CD4-positive, alpha-beta T cell (primary cell): ENCODE measurements around the gene RETREG1. TPM values are rescaled to one million over a fixed set of nuclear protein-coding genes. Genes with fewer than 3 reads are reported as not detected.
A peak's percentile ranks its signal among the peaks of the same experiment; 100 is the strongest.

Source experiments
- ATAC-seq: fragments of 200-7000 bp; cut with Tn5 transposase; one replicate; pipeline ENCODE4 v1.10.0; 2022; ENCODE audit warnings: mild to moderate bottlenecking; ENCODE audit not compliant: poor library complexity
- CTCF ChIA-PET: fragments of 350-600 bp; sonication (Branson Sonifier 250); formaldehyde crosslinking; loops from one replicate; lab custom pipeline; 2021; ENCODE audit warnings: antibody characterized with exemption, inconsistent platforms; lab: Charles Lee
- POLR2A ChIA-PET: fragments of 350-600 bp; sonication (Branson Sonifier 250); formaldehyde crosslinking; loops from one replicate; lab custom pipeline; 2021; ENCODE audit warnings: antibody characterized with exemption, inconsistent platforms; lab: Charles Lee
- DNase-seq, 14 experiments: peaks; one replicate each; pipeline ENCODE4 v3.0.0-alpha.2; 2013 to 2020; ENCODE audit warnings: mixed read lengths in 2 of 14
- H3K27ac ChIP-seq, 2 donors: one replicate each; pipeline versions ENCODE4 v1.5.1 to v1.7.0; 2013; ENCODE audit warnings: low read length in 2 of 2, low read depth in 1 of 2, mild to moderate bottlenecking in 1 of 2
- H3K27me3 ChIP-seq, 2 experiments: 1 replicate in 1 of 2; 2 replicates in 1 of 2; pipeline versions ENCODE4 v1.6.1 to v1.7.0; 2013; ENCODE audit warnings: low read length in 2 of 2, control low read depth in 1 of 2, mild to moderate bottlenecking in 1 of 2, moderate library complexity in 1 of 2; ENCODE audit not compliant: insufficient read depth in 2 of 2, control insufficient read depth in 1 of 2
- H3K36me3 ChIP-seq: one replicate; pipeline ENCODE4 v1.6.1; 2013; ENCODE audit warnings: low read length, control low read depth; ENCODE audit not compliant: insufficient read depth
- H3K4me1 ChIP-seq: one replicate; pipeline ENCODE4 v1.6.1; 2013; ENCODE audit warnings: low read length, control low read depth; ENCODE audit not compliant: insufficient read depth
- H3K4me3 ChIP-seq: one replicate; pipeline ENCODE4 v1.5.1; 2013; ENCODE audit warnings: mild to moderate bottlenecking, low read length, moderate library complexity
- H3K9me3 ChIP-seq, 2 experiments: 1 replicate in 1 of 2; 2 replicates in 1 of 2; pipeline versions ENCODE4 v1.6.1 to v1.7.0; 2013; ENCODE audit warnings: low read length in 2 of 2, mild to moderate bottlenecking in 2 of 2, control low read depth in 1 of 2, moderate library complexity in 1 of 2; ENCODE audit not compliant: control insufficient read depth in 1 of 2, insufficient read depth in 1 of 2
- H3K27ac Mint-ChIP-seq: one replicate; pipeline ENCODE4 v1.8.0; 2020; ENCODE audit warnings: mixed read lengths
- H3K27me3 Mint-ChIP-seq: one replicate; pipeline ENCODE4 v1.8.0; 2021; ENCODE audit warnings: mixed read lengths
- H3K36me3 Mint-ChIP-seq: one replicate; pipeline ENCODE4 v1.8.0; 2021; ENCODE audit warnings: low read depth, mixed read lengths
- H3K4me1 Mint-ChIP-seq: one replicate; pipeline ENCODE4 v1.8.0; 2021; ENCODE audit warnings: low read depth, mixed read lengths
- H3K4me3 Mint-ChIP-seq: one replicate; pipeline ENCODE4 v1.8.0; 2020; ENCODE audit warnings: mild to moderate bottlenecking, mixed read lengths
- H3K9me3 Mint-ChIP-seq: one replicate; pipeline ENCODE4 v1.8.0; 2020; ENCODE audit warnings: mixed read lengths
- CTCF ChIP-seq: fragments of 200-600 bp; IDR thresholded peaks from one replicate; pipeline ENCODE4 v1.8.0; 2022; ENCODE audit warnings: antibody characterized with exemption, mild to moderate bottlenecking
- intact Hi-C, 2 experiments: fragments of 100-400 bp; cut with DNase I in 1 of 2; cut with micrococcal nuclease in 1 of 2; formaldehyde crosslinking; loops; one replicate each; pipeline versions ENCODE4 v1.15.1 to v1.9.0; 2023 to 2025; cut with DNase I, micrococcal nuclease
- total RNA-seq, 174 experiments: library from RNA in 2 of 174; stranded (reverse) in 2 of 174; gene quantifications; one replicate each; pipeline ENCODE4 v1.2.3 and lab custom pipeline; 2021 to 2026

The RETREG1 gene
- total RNA-seq, 2 experiments from 2014 or later = 68.9 to 69.7 TPM

- Mint-ChIP-seq H3K9me3 (peaks cover 6% of the 10 kb centered on the region), H3K27me3 (no peaks in the 10 kb centered on the region), H3K4me3 (no peak overlapping the region), H3K36me3 (peaks cover 37% of the 10 kb centered on the region), H3K4me1 (peaks cover 52% of the 10 kb centered on the region), H3K27ac (peak overlapping the region; percentile 56)
- H3K27me3 ChIP-seq = no peaks in the 10 kb centered on the region
- no peak overlapping the region for H3K4me3 ChIP-seq
- peak in 2 of 14 experiments; percentile 8 to 20 for DNase-seq
- intact Hi-C loops = loop anchor here in 1 of 2 experiments (5.0 to 10.0 kb wide), 2 partner anchors 55 to 702 kb away; no protein-coding TSS in a partner anchor
- H3K4me1 ChIP-seq = no peaks in the 10 kb centered on the region
- no peak overlapping the region for H3K27ac ChIP-seq
- no peak for TF ChIP-seq CTCF
- ChIA-PET POLR2A (no interaction called here), CTCF (no interaction called here)
- H3K36me3 ChIP-seq = peaks cover 5% of the 10 kb centered on the region
- peaks cover 12 to 20% of the 10 kb centered on the region in 2 experiments for H3K9me3 ChIP-seq
- no peak for ATAC-seq
These were observed 124.2 kb downstream of the RETREG1 start for GRCh38 chr5:16492398-16493140.

GRCh38 chr5:16490911-16491310, 125.9 kb downstream of the RETREG1 start:
- Mint-ChIP-seq H3K9me3 (peaks cover 5% of the 10 kb centered on the region), H3K4me1 (peaks cover 63% of the 10 kb centered on the region), H3K27me3 (no peaks in the 10 kb centered on the region), H3K36me3 (peaks cover 21% of the 10 kb centered on the region), H3K4me3 (no peak overlapping the region), H3K27ac (peak overlapping the region; percentile 56)
- TF ChIP-seq CTCF = no peak
- intact Hi-C loops = loop anchor here in 1 of 2 experiments (5.0 to 10.0 kb wide), 2 partner anchors 56 to 704 kb away; no protein-coding TSS in a partner anchor
- ChIA-PET POLR2A (no interaction called here), CTCF (interaction anchor here (1.8 kb wide), 1 partner anchor 176 kb away, joined by 8 read pairs; no protein-coding TSS in a partner anchor)
- Histone ChIP-seq H3K4me3 (no peak overlapping the region), H3K27me3 (no peaks in the 10 kb centered on the region), H3K27ac (no peak overlapping the region), H3K4me1 (no peaks in the 10 kb centered on the region), H3K36me3 (peaks cover 5% of the 10 kb centered on the region), H3K9me3 (peaks cover 11 to 12% of the 10 kb centered on the region in 2 experiments)
- DNase-seq = no peak
- no peak for ATAC-seq

DNA sequence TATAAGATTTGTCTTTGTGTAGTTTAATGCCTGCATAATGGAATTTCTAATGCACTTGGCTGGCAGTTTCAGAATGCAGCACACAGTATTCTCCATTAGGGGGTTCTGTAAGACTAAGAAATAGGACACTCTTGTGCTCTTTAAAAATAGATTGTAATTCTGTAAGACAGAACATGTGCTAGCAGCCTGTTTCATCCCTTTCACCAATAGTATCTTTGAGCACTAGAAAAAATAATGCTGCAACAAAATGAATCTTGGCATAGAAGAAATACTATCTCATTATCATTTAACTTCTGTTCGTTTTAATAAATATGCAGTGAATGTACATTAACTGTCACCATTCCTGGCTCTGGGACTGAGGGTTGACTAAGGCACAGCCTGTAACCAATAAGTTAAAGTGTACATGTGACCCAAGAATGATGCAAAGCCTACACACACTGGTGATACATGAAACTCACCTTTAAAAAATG, 127.4 kb downstream of the RETREG1 start:
- ChIA-PET CTCF (interaction anchor here (0.8 to 1.8 kb wide), 3 partner anchors 12 to 644 kb away, joined by 3 to 8 read pairs (median 3); no protein-coding TSS in a partner anchor), POLR2A (interaction anchor here (0.8 kb wide), 2 partner anchors 16 to 57 kb away, joined by 3 read pairs; no protein-coding TSS in a partner anchor)
- Histone ChIP-seq H3K4me3 (no peak overlapping the region), H3K27ac (no peak overlapping the region), H3K27me3 (no peaks in the 10 kb centered on the region), H3K36me3 (no peaks in the 10 kb centered on the region), H3K4me1 (no peaks in the 10 kb centered on the region), H3K9me3 (peaks cover 0 to under 1% of the 10 kb centered on the region in 2 experiments)
- DNase-seq (peak in 4 of 14 experiments; percentile 15 to 48 (median 34)), ATAC-seq (peak; percentile 94)
- Mint-ChIP-seq H3K9me3 (no peaks in the 10 kb centered on the region), H3K27me3 (no peaks in the 10 kb centered on the region), H3K4me1 (peaks cover 57% of the 10 kb centered on the region), H3K36me3 (peaks cover 8% of the 10 kb centered on the region), H3K27ac (peak overlapping the region; percentile 48), H3K4me3 (no peak overlapping the region)
- intact Hi-C loops = loop anchor here (1.0 to 5.0 kb wide), 5 partner anchors 63 to 701 kb away; no protein-coding TSS in a partner anchor
- peak; percentile 69 for TF ChIP-seq CTCF
